Peyer's patch (tissue), 4 donors: ENCODE measurements around the gene WDFY4.

Source experiments
- CTCF ChIP-seq, 6 experiments: fragments of 450-650 bp in 4 of 6; fragments of 200-600 bp in 2 of 6; sonication (generic) in 1 of 6; IDR thresholded peaks; one replicate each; pipeline ENCODE4 v1.5.1; 2017 to 2019; ENCODE audit warnings: antibody characterized with exemption in 6 of 6, mild to moderate bottlenecking in 3 of 6, moderate library complexity in 1 of 6
- POLR2A ChIP-seq, 2 donors: fragments of 450-650 bp; IDR thresholded peaks; one replicate each; pipeline ENCODE4 v1.5.1; 2017; ENCODE audit warnings: antibody characterized with exemption in 2 of 2, mild to moderate bottlenecking in 2 of 2, moderate library complexity in 2 of 2

DNA sequence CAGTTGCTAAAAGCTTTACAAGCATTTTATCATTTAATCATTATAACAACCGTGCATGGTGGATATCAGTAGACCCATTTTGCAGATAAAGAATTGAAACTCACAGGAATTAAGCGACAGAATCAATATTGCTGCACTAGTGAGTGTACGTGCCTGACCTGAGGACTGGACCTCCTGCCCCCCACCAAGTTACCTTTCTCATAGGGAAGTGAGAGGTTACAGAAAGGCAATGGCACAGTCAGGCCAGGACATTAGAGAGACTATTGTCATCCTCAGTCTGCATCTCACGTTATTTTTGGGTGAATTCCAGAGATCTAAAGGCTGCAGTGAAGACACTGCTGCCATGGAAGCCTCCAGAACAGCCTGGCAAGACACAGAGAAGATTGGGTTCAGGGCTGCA is 80.9 kb downstream of the WDFY4 start:
- TF ChIP-seq CTCF (IDR thresholded peaks at IDR 0.05) (no peak), POLR2A (IDR thresholded peaks at IDR 0.05) (no peak)
